Measurements from ENCODE around the gene SEMA7A. TPM values are rescaled to one million over a fixed set of nuclear protein-coding genes. Genes with fewer than 3 reads are reported as not detected.

SEMA7A gene
- total and polyA plus RNA-seq, 9 of the 15 experiments (the other 6 are each of a cell fraction or from before 2014, with no cell fraction given): 0.04 to 8.2 (median 5.4) TPM; not detected in 1

- peak; percentile 87 for TF ChIP-seq CREB3L1 (IDR thresholded peaks at IDR 0.05; ENCODE audit: borderline replicate concordance, low read depth)
- 0 out of 2 replicates have a peak, but pooled peaks have one; percentile 7 for TF ChIP-seq EP300 (IDR thresholded peaks at IDR 0.05; ENCODE audit: low read length)
- TF ChIP-seq JUN (IDR thresholded peaks at IDR 0.05; ENCODE audit: borderline replicate concordance, low read depth, low read length): no peak
- no peak for TF ChIP-seq JUN (CRISPR knock-in tag; IDR thresholded peaks at IDR 0.05; ENCODE audit: borderline replicate concordance)
- TF ChIP-seq NR2C1 (IDR thresholded peaks at IDR 0.05): no peak
- no peak for TF ChIP-seq NR2C1 (tag; IDR thresholded peaks at IDR 0.05)
- TF ChIP-seq PRDM10 (IDR thresholded peaks at IDR 0.05; ENCODE audit: partially characterized antibody): no peak
- TF ChIP-seq ZBTB2 (IDR thresholded peaks at IDR 0.05): no peak
- TF ChIP-seq ESRRA (IDR thresholded peaks at IDR 0.05; ENCODE audit: borderline replicate concordance, low read depth): 0 out of 2 replicates have a peak, but pooled peaks have one; percentile 19
- TF ChIP-seq RCOR1 (IDR thresholded peaks at IDR 0.05; ENCODE audit: borderline replicate concordance in 1 of 2, low read depth in 2 of 2, low read length in 2 of 2): peak in 1 of 2 experiments; percentile 64; a peak in 1 of 4 replicates
- TF ChIP-seq ARID1B (IDR thresholded peaks at IDR 0.05): 0 out of 2 replicates have a peak, but pooled peaks have one; percentile 3
- TF ChIP-seq TBL1XR1 (IDR thresholded peaks at IDR 0.05; ENCODE audit: low read length in 2 of 2): peak; percentile 48 to 76; a peak in 3 of 4 replicates
- 0 out of 2 replicates have a peak, but pooled peaks have one; percentile 71 for TF ChIP-seq ZC3H11A (IDR thresholded peaks at IDR 0.05; ENCODE audit: low read depth, low read length)
- no peak for TF ChIP-seq KDM4B (IDR thresholded peaks at IDR 0.05; ENCODE audit: borderline replicate concordance in 2 of 2, low read depth in 1 of 2)
- no peak for TF ChIP-seq ZNF311 (CRISPR knock-in tag; IDR thresholded peaks at IDR 0.05)
- peak; percentile 73; the same call in 1 of the 2 replicates for TF ChIP-seq MYNN (IDR thresholded peaks at IDR 0.05)
- TF ChIP-seq MYNN (CRISPR knock-in tag; IDR thresholded peaks at IDR 0.05): no peak
Measured at GRCh38 chr15:74438721-74439316, 5.1 kb upstream of the SEMA7A start (continued).

Measured in K562 (cell line).